ENCODE results near the gene SLC6A17. TPM values are rescaled to one million over a fixed set of nuclear protein-coding genes. Genes with fewer than 3 reads are reported as not detected.

The SLC6A17 gene
- total RNA-seq, 1 donor from 2014 or later = 0.52 TPM

- Histone ChIP-seq H3K9me3 (ENCODE audit: control insufficient read depth in 3 of 3, low read length in 3 of 3) (no peaks in the 10 kb centered on the region), H3K36me3 (ENCODE audit: control insufficient read depth in 3 of 3, insufficient read depth in 3 of 3, low read length in 3 of 3) (peaks cover 10 to 20% (median 13%) of the 10 kb centered on the region in 3 donors)
Measured at GRCh38 chr1:110225212-110225611, 74.9 kb downstream of the SLC6A17 start.

GRCh38 chr1:110225756-110226404 lies 75.6 kb downstream of the SLC6A17 start:
- H3K9ac ChIP-seq (ENCODE audit: low read depth in 1 of 3, low read length in 3 of 3) = no peak overlapping the region
- peaks cover 6 to 32% (median 21%) of the 10 kb centered on the region in 3 donors for H3K4me1 ChIP-seq (ENCODE audit: control insufficient read depth in 3 of 3, insufficient read depth in 3 of 3, low read length in 3 of 3)
- no peak overlapping the region for H3K4me3 ChIP-seq (ENCODE audit: low read length in 3 of 3)
- H3K9me3 ChIP-seq (ENCODE audit: control insufficient read depth in 3 of 3, low read length in 3 of 3) = no peaks in the 10 kb centered on the region
- no peaks in the 10 kb centered on the region for H3K27me3 ChIP-seq (ENCODE audit: control insufficient read depth in 3 of 3, insufficient read depth in 3 of 3, low read length in 3 of 3)
- H3K36me3 ChIP-seq (ENCODE audit: control insufficient read depth in 3 of 3, insufficient read depth in 3 of 3, low read length in 3 of 3) = peaks cover 10 to 19% (median 13%) of the 10 kb centered on the region in 3 donors
- H3K27ac ChIP-seq (ENCODE audit: low read depth, low read length) = no peak overlapping the region

More at GRCh38 chr1:110225212-110225611, 74.9 kb downstream of the SLC6A17 start:
- Histone ChIP-seq H3K4me3 (ENCODE audit: low read length in 3 of 3) (no peak overlapping the region), H3K9ac (ENCODE audit: low read depth in 1 of 3, low read length in 3 of 3) (no peak overlapping the region), H3K27ac (ENCODE audit: low read depth, low read length) (no peak overlapping the region), H3K4me1 (ENCODE audit: control insufficient read depth in 3 of 3, insufficient read depth in 3 of 3, low read length in 3 of 3) (peaks cover 6 to 26% (median 21%) of the 10 kb centered on the region in 3 donors), H3K27me3 (ENCODE audit: control insufficient read depth in 3 of 3, insufficient read depth in 3 of 3, low read length in 3 of 3) (no peaks in the 10 kb centered on the region)

DNA sequence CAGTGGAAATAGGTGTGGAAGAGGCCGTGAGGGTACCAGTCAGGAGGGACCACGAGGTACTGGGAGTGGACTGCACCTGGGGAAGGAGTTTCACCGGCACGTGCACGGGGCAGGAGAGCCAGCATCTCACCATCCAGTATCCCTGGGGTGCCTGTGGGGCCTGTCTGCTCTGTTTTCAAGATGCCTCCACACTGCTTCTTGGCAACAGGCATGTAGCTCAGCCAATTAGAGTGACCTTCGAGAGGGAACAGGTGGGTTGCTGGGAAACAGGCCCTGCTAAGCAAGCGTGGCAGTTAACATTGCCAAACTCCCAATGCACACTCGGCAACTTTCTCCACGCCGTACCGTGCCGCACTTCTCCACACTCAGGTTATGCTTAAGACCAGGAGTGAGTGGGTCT lies 77.5 kb downstream of the SLC6A17 start:
- Histone ChIP-seq H3K27me3 (ENCODE audit: control insufficient read depth in 3 of 3, insufficient read depth in 3 of 3, low read length in 3 of 3) (no peaks in the 10 kb centered on the region), H3K4me3 (ENCODE audit: low read length in 3 of 3) (no peak overlapping the region), H3K4me1 (ENCODE audit: control insufficient read depth in 3 of 3, insufficient read depth in 3 of 3, low read length in 3 of 3) (peaks cover 6 to 33% (median 21%) of the 10 kb centered on the region in 3 donors), H3K9ac (ENCODE audit: low read depth in 1 of 3, low read length in 3 of 3) (peak overlapping the region in 1 of 3 donors; percentile 51), H3K27ac (ENCODE audit: low read depth, low read length) (no peak overlapping the region), H3K36me3 (ENCODE audit: control insufficient read depth in 3 of 3, insufficient read depth in 3 of 3, low read length in 3 of 3) (peaks cover 14 to 24% (median 19%) of the 10 kb centered on the region in 3 donors), H3K9me3 (ENCODE audit: control insufficient read depth in 3 of 3, low read length in 3 of 3) (no peaks in the 10 kb centered on the region)

GRCh38 chr1:110228381-110228780 lies 78.1 kb downstream of the SLC6A17 start:
- no peaks in the 10 kb centered on the region for H3K9me3 ChIP-seq (ENCODE audit: control insufficient read depth in 3 of 3, low read length in 3 of 3)
- no peak overlapping the region for H3K27ac ChIP-seq (ENCODE audit: low read depth, low read length)
- H3K36me3 ChIP-seq (ENCODE audit: control insufficient read depth in 3 of 3, insufficient read depth in 3 of 3, low read length in 3 of 3) = peaks cover 12 to 24% (median 17%) of the 10 kb centered on the region in 3 donors
- H3K9ac ChIP-seq (ENCODE audit: low read depth in 1 of 3, low read length in 3 of 3) = no peak overlapping the region
- H3K4me1 ChIP-seq (ENCODE audit: control insufficient read depth in 3 of 3, insufficient read depth in 3 of 3, low read length in 3 of 3) = peaks cover 6 to 33% (median 21%) of the 10 kb centered on the region in 3 donors
- no peaks in the 10 kb centered on the region for H3K27me3 ChIP-seq (ENCODE audit: control insufficient read depth in 3 of 3, insufficient read depth in 3 of 3, low read length in 3 of 3)
- H3K4me3 ChIP-seq (ENCODE audit: low read length in 3 of 3) = no peak overlapping the region

GRCh38 chr1:110228869-110229268 lies 78.6 kb downstream of the SLC6A17 start:
- no peak overlapping the region for H3K27ac ChIP-seq (ENCODE audit: low read depth, low read length)
- no peaks in the 10 kb centered on the region for H3K27me3 ChIP-seq (ENCODE audit: control insufficient read depth in 3 of 3, insufficient read depth in 3 of 3, low read length in 3 of 3)
- H3K4me1 ChIP-seq (ENCODE audit: control insufficient read depth in 3 of 3, insufficient read depth in 3 of 3, low read length in 3 of 3) = peaks cover 6 to 33% (median 21%) of the 10 kb centered on the region in 3 donors
- no peaks in the 10 kb centered on the region for H3K9me3 ChIP-seq (ENCODE audit: control insufficient read depth in 3 of 3, low read length in 3 of 3)
- no peak overlapping the region for H3K9ac ChIP-seq (ENCODE audit: low read depth in 1 of 3, low read length in 3 of 3)
- H3K4me3 ChIP-seq (ENCODE audit: low read length in 3 of 3) = no peak overlapping the region
- H3K36me3 ChIP-seq (ENCODE audit: control insufficient read depth in 3 of 3, insufficient read depth in 3 of 3, low read length in 3 of 3) = peaks cover 12 to 23% (median 15%) of the 10 kb centered on the region in 3 donors

- H3K27ac ChIP-seq (ENCODE audit: low read depth, low read length) = no peak overlapping the region
- peaks cover 11 to 21% (median 12%) of the 10 kb centered on the region in 3 donors for H3K36me3 ChIP-seq (ENCODE audit: control insufficient read depth in 3 of 3, insufficient read depth in 3 of 3, low read length in 3 of 3)
Measured at GRCh38 chr1:110229348-110230001, 79.2 kb downstream of the SLC6A17 start.

GRCh38 chr1:110230381-110231199 lies 80.3 kb downstream of the SLC6A17 start:
- H3K27me3 ChIP-seq (ENCODE audit: control insufficient read depth in 3 of 3, insufficient read depth in 3 of 3, low read length in 3 of 3) = no peaks in the 10 kb centered on the region
- H3K9ac ChIP-seq (ENCODE audit: low read depth in 1 of 3, low read length in 3 of 3) = no peak overlapping the region
- H3K9me3 ChIP-seq (ENCODE audit: control insufficient read depth in 3 of 3, low read length in 3 of 3) = no peaks in the 10 kb centered on the region
- no peak overlapping the region for H3K27ac ChIP-seq (ENCODE audit: low read depth, low read length)
- peaks cover 14 to 33% (median 25%) of the 10 kb centered on the region in 3 donors for H3K4me1 ChIP-seq (ENCODE audit: control insufficient read depth in 3 of 3, insufficient read depth in 3 of 3, low read length in 3 of 3)
- H3K36me3 ChIP-seq (ENCODE audit: control insufficient read depth in 3 of 3, insufficient read depth in 3 of 3, low read length in 3 of 3) = peaks cover 11 to 17% (median 12%) of the 10 kb centered on the region in 3 donors
- no peak overlapping the region for H3K4me3 ChIP-seq (ENCODE audit: low read length in 3 of 3)

More at GRCh38 chr1:110229348-110230001, 79.2 kb downstream of the SLC6A17 start:
- no peak overlapping the region for H3K9ac ChIP-seq (ENCODE audit: low read depth in 1 of 3, low read length in 3 of 3)
- no peaks in the 10 kb centered on the region for H3K9me3 ChIP-seq (ENCODE audit: control insufficient read depth in 3 of 3, low read length in 3 of 3)
- no peaks in the 10 kb centered on the region for H3K27me3 ChIP-seq (ENCODE audit: control insufficient read depth in 3 of 3, insufficient read depth in 3 of 3, low read length in 3 of 3)
- H3K4me3 ChIP-seq (ENCODE audit: low read length in 3 of 3) = no peak overlapping the region
- H3K4me1 ChIP-seq (ENCODE audit: control insufficient read depth in 3 of 3, insufficient read depth in 3 of 3, low read length in 3 of 3) = peaks cover 6 to 33% (median 25%) of the 10 kb centered on the region in 3 donors

DNA sequence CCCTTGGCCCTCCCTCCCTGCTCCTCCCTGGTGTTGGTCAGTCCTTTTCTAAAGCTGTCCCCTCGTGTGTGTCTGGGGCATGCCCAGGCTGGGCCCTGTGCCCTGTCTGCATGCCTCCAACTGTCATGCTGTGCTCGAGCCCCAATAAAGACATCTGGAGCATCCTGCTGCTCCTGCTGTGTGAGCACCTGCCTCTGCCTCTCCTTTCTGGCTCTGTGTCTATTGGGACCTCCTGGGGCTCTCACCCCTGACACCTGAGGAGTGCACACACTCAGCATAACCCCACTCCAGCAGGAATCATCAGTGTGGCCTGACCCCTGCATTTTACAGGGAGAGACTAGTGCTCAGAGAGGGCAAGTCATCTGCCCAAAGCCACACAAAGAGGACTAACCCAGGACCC lies 83.6 kb downstream of the SLC6A17 start:
- Histone ChIP-seq H3K9ac (ENCODE audit: low read depth in 1 of 3, low read length in 3 of 3) (no peak overlapping the region), H3K4me3 (ENCODE audit: low read length in 3 of 3) (no peak overlapping the region), H3K36me3 (ENCODE audit: control insufficient read depth in 3 of 3, insufficient read depth in 3 of 3, low read length in 3 of 3) (peaks cover 7 to 12% (median 11%) of the 10 kb centered on the region in 3 donors), H3K27me3 (ENCODE audit: control insufficient read depth in 3 of 3, insufficient read depth in 3 of 3, low read length in 3 of 3) (peaks cover 0 to 3% (median 0%) of the 10 kb centered on the region in 3 donors), H3K9me3 (ENCODE audit: control insufficient read depth in 3 of 3, low read length in 3 of 3) (no peaks in the 10 kb centered on the region), H3K4me1 (ENCODE audit: control insufficient read depth in 3 of 3, insufficient read depth in 3 of 3, low read length in 3 of 3) (peaks cover 12 to 21% (median 12%) of the 10 kb centered on the region in 3 donors), H3K27ac (ENCODE audit: low read depth, low read length) (no peak overlapping the region)

GRCh38 chr1:110234691-110235090 lies 84.4 kb downstream of the SLC6A17 start:
- H3K4me1 ChIP-seq (ENCODE audit: control insufficient read depth in 3 of 3, insufficient read depth in 3 of 3, low read length in 3 of 3) = peaks cover 10 to 12% (median 12%) of the 10 kb centered on the region in 3 donors
- H3K36me3 ChIP-seq (ENCODE audit: control insufficient read depth in 3 of 3, insufficient read depth in 3 of 3, low read length in 3 of 3) = peaks cover 5 to 12% (median 11%) of the 10 kb centered on the region in 3 donors
- H3K9ac ChIP-seq (ENCODE audit: low read depth in 1 of 3, low read length in 3 of 3) = no peak overlapping the region
- no peak overlapping the region for H3K4me3 ChIP-seq (ENCODE audit: low read length in 3 of 3)
- H3K27me3 ChIP-seq (ENCODE audit: control insufficient read depth in 3 of 3, insufficient read depth in 3 of 3, low read length in 3 of 3) = peaks cover 0 to 3% (median 0%) of the 10 kb centered on the region in 3 donors
- no peaks in the 10 kb centered on the region for H3K9me3 ChIP-seq (ENCODE audit: control insufficient read depth in 3 of 3, low read length in 3 of 3)
- no peak overlapping the region for H3K27ac ChIP-seq (ENCODE audit: low read depth, low read length)

Data from skeletal muscle tissue (tissue), 4 donors.